A673 (cell line): ENCODE measurements around the gene PICALM.

ENCODE experiments used
- CTCF ChIP-seq: fragments of 300-800, 200-600 bp; sonication (generic); conservative IDR thresholded peaks from 2 replicates; pipeline ENCODE4 v1.5.1; 2017; ENCODE audit warnings: low read depth, mild to moderate bottlenecking, antibody characterized with exemption, low read length, moderate library complexity, mixed read lengths
- EZH2 ChIP-seq: fragments of 200-600 bp; sonication (generic); IDR thresholded peaks from 2 replicates; pipeline ENCODE4 v1.6.1; 2017; ENCODE audit warnings: borderline replicate concordance, low read depth, mild to moderate bottlenecking, mixed read lengths, antibody characterized with exemption, low read length; ENCODE audit not compliant: poor library complexity, severe bottlenecking

- TF ChIP-seq EZH2 (no peak), CTCF (no peak)
Observed at GRCh38 chr11:86058360-86058759, 10.5 kb downstream of the PICALM start.
